ENCODE results near the gene TCEAL7. TPM values are rescaled to one million over a fixed set of nuclear protein-coding genes. Genes with fewer than 3 reads are reported as not detected.

TCEAL7 gene
- total and polyA plus RNA-seq, 12 donors = 0.79 to 24.0 (median 8.7) TPM; not detected in 1

- Histone ChIP-seq H3K4me3 (peak overlapping the region in 2 of 4 donors; percentile 15 to 58), H3K4me1 (replicated peaks in 1 of 2) (no peaks in the 10 kb centered on the region), H3K36me3 (replicated peaks in 1 of 2) (no peaks in the 10 kb centered on the region), H3K27me3 (peaks cover 4% of the 10 kb centered on the region), H3K27ac (peak overlapping the region in 2 of 5 donors; percentile 68 to 78), H3K9me3 (replicated peaks in 1 of 3) (no peaks in the 10 kb centered on the region)
- TF ChIP-seq POLR2A (IDR thresholded peaks at IDR 0.05) (no peak), CTCF (IDR thresholded peaks at IDR 0.05) (no peak)
- intact Hi-C loops (cut with DNase I) = no loop called here
- 18 to 62% (median 48%) methylated on average over 8 to 32 of the region's 32 CpGs for WGBS, 4 donors
- DNase-seq = peak in 1 of 7 donors; percentile 20
Observed at GRCh38 chrX:103309860-103310554, 20.0 kb upstream of the TCEAL7 start.

DNA sequence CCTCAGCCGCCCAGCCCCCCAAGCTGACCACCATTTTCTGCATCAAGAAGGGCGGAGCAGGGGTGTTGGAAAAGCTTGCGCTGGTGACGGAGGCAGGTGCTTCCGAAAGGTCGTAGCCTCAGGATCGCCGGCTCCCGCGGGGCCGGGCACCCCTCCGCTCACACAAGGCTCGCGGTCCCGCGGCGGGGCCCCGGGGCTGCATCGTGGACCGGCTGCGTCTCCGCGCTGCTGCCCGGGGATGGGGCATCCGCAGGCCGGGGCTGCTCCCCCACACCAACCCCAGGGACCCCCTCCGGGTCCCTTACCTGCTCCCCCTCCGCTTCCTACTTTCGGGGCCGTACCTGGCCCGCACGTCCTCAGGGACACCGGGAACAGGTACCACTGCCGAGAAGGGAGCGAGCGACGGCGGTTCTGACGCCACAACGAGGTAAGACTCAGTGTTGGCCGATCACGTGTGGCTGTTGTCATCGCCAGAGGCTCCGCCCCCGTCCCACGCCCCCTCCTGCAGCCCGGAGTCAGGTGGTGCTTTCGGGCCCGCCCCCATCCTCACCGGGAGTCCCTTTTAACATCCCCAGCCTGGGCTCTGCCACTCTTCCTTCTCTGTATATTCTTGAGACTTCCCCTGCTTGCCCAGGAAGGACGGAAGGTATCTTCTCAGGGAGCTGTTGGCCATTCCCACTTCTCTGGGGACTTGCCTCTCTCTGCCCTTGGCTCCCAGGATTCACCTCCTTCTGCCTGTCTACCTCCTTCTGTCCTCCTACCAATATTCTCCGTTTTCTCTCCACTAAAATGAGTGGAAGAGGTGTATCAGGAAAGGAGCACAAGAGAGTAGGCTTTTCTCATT, 19.3 kb upstream of the TCEAL7 start, which contains the start of gene BEX2:
Gene BEX2 (minus strand): TSS at position 436 of the 844 bp plus-strand sequence. CDS start 1,014 bp downstream, outside the sequence.
- H3K36me3 ChIP-seq (replicated peaks in 1 of 2) = no peaks in the 10 kb centered on the region
- TF ChIP-seq POLR2A (IDR thresholded peaks at IDR 0.05) (peak; percentile 75 to 88), CTCF (IDR thresholded peaks at IDR 0.05) (no peak)
- H3K27me3 ChIP-seq = peaks cover 4% of the 10 kb centered on the region
- peak within 1 kb of the TSS in 2 of 5 donors; percentile 68 to 78 for H3K27ac ChIP-seq
- H3K4me3 ChIP-seq = peak within 1 kb of the TSS in 3 of 4 donors; percentile 3 to 58 (median 15)
- no peaks in the 10 kb centered on the region for H3K9me3 ChIP-seq (replicated peaks in 1 of 3)
- peak; percentile 79 to 93 (median 85) for DNase-seq
- WGBS, 4 donors = 2 to 42% (median 25%) methylated on average over 2 to 52 of the region's 52 CpGs
- H3K4me1 ChIP-seq (replicated peaks in 1 of 2) = no peaks in the 10 kb centered on the region
- intact Hi-C loops (cut with DNase I) = no loop called here

- Histone ChIP-seq H3K4me3 (peak overlapping the region in 2 of 4 donors; percentile 15 to 58), H3K27me3 (peaks cover 4% of the 10 kb centered on the region), H3K27ac (no peak overlapping the region), H3K4me1 (replicated peaks in 1 of 2) (no peaks in the 10 kb centered on the region), H3K36me3 (replicated peaks in 1 of 2) (no peaks in the 10 kb centered on the region), H3K9me3 (replicated peaks in 1 of 3) (no peaks in the 10 kb centered on the region)
- WGBS, 4 donors = 54 to 65% (median 63%) methylated on average over 3 of the region's 3 CpGs
- TF ChIP-seq CTCF (IDR thresholded peaks at IDR 0.05) (no peak), POLR2A (IDR thresholded peaks at IDR 0.05) (no peak)
- no peak for DNase-seq
- intact Hi-C loops (cut with DNase I) = no loop called here
Observed at GRCh38 chrX:103311399-103311780, 18.6 kb upstream of the TCEAL7 start.

DNA sequence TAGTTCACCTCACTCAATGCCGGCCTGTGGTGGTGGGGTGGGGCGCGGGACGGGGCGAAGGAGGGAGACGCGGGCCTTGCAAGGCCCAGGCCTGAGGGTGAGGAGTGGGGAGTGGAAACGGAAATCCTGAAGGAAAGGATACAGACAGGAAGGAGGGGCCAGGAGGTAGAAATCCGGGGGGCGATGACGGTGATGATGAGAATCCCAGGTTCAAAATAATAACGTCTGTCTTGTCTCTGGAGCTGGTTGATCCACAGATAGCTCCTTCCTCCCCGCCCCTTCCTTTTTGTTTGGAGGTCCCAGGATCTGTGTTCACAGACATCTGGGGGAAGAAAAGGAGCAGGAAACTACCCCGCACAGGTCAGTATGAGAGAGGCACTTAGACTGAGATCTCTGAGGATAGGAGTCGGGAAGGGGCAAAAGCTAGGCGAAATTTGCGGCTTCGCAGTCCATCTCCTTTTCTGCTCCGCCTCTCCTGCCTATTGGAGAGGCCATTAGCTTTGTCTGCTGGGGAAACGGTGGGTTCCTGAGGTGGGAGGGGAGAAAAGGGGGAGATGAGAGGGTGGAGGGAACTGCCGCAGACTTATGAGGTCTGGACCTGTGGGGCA, 746 bp downstream of the TCEAL7 start:
- Histone ChIP-seq H3K4me3 (no peak overlapping the region), H3K9me3 (replicated peaks in 1 of 3) (no peaks in the 10 kb centered on the region), H3K4me1 (replicated peaks in 1 of 2) (no peaks in the 10 kb centered on the region), H3K27me3 (peaks cover 41% of the 10 kb centered on the region), H3K36me3 (replicated peaks in 1 of 2) (no peaks in the 10 kb centered on the region), H3K27ac (no peak overlapping the region)
- intact Hi-C loops (cut with DNase I) = no loop called here
- TF ChIP-seq CTCF (IDR thresholded peaks at IDR 0.05) (no peak), POLR2A (IDR thresholded peaks at IDR 0.05) (no peak)
- no peak for DNase-seq
- 41 to 56% (median 48%) methylated on average over 21 of the region's 21 CpGs for WGBS, 4 donors

Measured in adrenal gland (tissue), 12 donors.